ENCODE data around the gene CRMP1. TPM values are rescaled to one million over a fixed set of nuclear protein-coding genes. Genes with fewer than 3 reads are reported as not detected.

The CRMP1 gene
- total RNA-seq, 2 donors from 2014 or later, result 0.37 to 1.1 TPM

DNA sequence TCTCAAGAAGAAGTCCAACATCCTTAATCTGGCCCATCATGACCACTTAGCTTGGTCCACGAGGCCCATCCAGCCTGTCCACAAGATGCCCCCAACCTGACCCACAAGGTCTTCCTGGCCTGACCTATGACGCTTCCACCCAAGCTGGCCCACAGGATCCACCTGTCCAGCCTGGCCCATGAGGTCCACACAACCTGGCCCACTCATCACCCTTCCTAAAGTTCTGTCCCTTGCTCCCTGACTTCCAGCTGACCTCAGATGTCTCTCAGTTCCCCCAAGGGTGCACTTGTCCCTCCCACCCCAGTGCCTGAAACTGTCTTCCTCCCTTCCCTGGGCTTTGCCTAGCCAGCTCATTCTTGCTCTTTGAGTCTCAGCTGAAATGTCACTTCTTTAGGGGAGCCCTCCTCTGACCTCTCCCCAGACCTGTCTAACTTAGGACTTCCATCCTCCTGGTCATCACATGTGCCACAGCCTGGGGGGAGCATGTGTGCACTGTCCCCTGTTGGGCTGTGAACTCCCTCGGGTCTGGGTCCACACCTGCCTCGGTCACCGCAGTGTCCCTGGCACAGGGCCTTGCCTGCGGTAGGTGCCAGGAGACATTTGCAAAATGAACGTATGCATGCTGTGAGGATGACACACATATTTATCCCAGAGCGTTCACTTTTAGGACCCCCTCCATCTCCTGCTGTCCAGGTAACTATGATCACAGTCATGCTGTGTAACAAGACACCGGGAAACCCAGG, 120.2 kb downstream of the CRMP1 start:
- TF ChIP-seq, protein P1, sequence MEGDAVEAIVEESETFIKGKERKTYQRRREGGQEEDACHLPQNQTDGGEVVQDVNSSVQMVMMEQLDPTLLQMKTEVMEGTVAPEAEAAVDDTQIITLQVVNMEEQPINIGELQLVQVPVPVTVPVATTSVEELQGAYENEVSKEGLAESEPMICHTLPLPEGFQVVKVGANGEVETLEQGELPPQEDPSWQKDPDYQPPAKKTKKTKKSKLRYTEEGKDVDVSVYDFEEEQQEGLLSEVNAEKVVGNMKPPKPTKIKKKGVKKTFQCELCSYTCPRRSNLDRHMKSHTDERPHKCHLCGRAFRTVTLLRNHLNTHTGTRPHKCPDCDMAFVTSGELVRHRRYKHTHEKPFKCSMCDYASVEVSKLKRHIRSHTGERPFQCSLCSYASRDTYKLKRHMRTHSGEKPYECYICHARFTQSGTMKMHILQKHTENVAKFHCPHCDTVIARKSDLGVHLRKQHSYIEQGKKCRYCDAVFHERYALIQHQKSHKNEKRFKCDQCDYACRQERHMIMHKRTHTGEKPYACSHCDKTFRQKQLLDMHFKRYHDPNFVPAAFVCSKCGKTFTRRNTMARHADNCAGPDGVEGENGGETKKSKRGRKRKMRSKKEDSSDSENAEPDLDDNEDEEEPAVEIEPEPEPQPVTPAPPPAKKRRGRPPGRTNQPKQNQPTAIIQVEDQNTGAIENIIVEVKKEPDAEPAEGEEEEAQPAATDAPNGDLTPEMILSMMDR (IDR thresholded peaks at IDR 0.05), result no peak
- peaks cover 7% of the 10 kb centered on the region for H3K36me3 ChIP-seq

More for the DNA sequence above, 120.2 kb downstream of the CRMP1 start:
- Histone ChIP-seq H3K27me3 (no peaks in the 10 kb centered on the region), H3K27ac (no peak overlapping the region), H3K9me3 (peaks cover 0 to 15% of the 10 kb centered on the region in 2 donors), H3K4me1 (no peaks in the 10 kb centered on the region), H3K4me3 (no peak overlapping the region)
- peak; percentile 38 for DNase-seq (ENCODE audit: low spot score)

MicroRNA genes within 50 kb of the gene (microRNA counts, 767-probe panel; counts per million panel counts)
- microRNA hsa-miR-378d, result 0 to 31.0 counts per million in 2 donors

Small RNA genes lying within 50 kb of the gene (microRNA-seq; reads per million reads assigned to microRNA genes)
- gene MIR378D1 (ENCODE audit: borderline number of aligned reads in 2 of 2, borderline replicate concordance in 1 of 2), result 1.4 reads per million in 2 donors

Other genes with a start within 250 kb of the CRMP1 start
- gene EVC2, start 184.5 kb downstream of the CRMP1 start, total RNA-seq, result 1 to 10 TPM; 2.6 to 7.0 TPM
- 10 to 100 TPM in 1 of 2 donors, 1 to 10 TPM in 1; 8.6 to 14.1 TPM for gene EVC, start 181.9 kb downstream of the CRMP1 start, total RNA-seq
- not detected for gene C4orf50, start 125.3 kb upstream of the CRMP1 start, total RNA-seq

All from right atrium auricular region (tissue), 2 donors.